GM19372 (cell line): Measurements from ENCODE around the gene PJVK.
A peak's percentile ranks its signal among the peaks of the same experiment; 100 is the strongest.
"Not testable (repeated sequence)": the region's sequence is repeated elsewhere in the genome, so short reads cannot be mapped to it uniquely, and the experiment has no call there.

Source experiments
- ATAC-seq: cut with Tn5 transposase; IDR thresholded peaks from one replicate; pipeline ENCODE4 v1.9.1; 2021; ENCODE audit warnings: mild to moderate bottlenecking, low read depth, moderate library complexity; ENCODE audit not compliant: unreplicated experiment

The PJVK gene, protein sequence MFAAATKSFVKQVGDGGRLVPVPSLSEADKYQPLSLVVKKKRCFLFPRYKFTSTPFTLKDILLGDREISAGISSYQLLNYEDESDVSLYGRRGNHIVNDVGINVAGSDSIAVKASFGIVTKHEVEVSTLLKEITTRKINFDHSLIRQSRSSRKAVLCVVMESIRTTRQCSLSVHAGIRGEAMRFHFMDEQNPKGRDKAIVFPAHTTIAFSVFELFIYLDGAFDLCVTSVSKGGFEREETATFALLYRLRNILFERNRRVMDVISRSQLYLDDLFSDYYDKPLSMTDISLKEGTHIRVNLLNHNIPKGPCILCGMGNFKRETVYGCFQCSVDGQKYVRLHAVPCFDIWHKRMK

DNA sequence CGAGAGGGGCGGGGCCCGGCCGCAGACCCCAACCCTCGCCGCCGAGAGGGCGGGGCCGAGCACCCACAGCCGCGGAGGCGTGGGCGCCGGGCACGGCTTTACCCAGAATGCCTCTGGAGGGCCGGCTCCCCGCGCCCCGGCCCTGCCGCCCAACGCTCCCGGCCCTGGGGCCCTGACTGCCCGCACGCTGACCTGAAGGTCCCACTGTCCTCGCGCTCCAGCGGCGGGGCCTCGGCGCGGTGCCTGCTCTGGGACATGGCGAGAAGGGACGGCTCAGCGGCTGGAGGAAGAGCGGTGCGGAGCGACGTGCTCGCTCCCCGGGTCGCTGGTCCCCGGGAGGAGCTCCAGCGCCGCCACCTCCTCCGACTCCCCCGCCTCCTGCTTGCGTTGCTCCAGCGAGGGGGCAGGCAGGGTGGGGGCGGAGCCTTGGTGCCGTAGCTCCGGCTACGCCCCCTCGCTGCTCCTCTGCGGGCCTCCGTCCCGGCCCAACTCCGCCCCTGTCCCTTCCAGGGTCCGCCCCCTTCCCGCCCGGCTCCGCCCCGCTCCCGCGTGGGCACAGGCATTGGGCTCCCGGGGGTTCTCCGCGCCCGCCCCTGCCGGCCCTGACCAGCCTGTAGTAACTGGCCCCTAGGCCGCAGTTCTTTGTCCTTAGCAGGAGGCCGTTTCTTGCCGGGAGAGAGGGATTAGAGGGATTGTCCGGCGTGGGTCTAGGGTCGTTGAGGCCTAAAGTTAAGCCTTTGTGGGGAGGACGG, at the start of gene PJVK, which contains the start of gene PRKRA:
Gene PJVK, plus strand, starts transcription at position 605 of the 752 bp plus-strand sequence. CDS start 2,032 bp downstream, outside the sequence.
Gene PRKRA, minus strand, starts transcription at position 402 of the 752 bp plus-strand sequence. Its CDS starts 145 bp downstream, at position 257.
- peak; percentile 75 for ATAC-seq

GRCh38 chr2:178401994-178402437, 49.2 kb upstream of the PJVK start:
- ATAC-seq = no peak

- ATAC-seq = peak; percentile 34
These were observed 47.4 kb upstream of the PJVK start for GRCh38 chr2:178403671-178404306.

DNA sequence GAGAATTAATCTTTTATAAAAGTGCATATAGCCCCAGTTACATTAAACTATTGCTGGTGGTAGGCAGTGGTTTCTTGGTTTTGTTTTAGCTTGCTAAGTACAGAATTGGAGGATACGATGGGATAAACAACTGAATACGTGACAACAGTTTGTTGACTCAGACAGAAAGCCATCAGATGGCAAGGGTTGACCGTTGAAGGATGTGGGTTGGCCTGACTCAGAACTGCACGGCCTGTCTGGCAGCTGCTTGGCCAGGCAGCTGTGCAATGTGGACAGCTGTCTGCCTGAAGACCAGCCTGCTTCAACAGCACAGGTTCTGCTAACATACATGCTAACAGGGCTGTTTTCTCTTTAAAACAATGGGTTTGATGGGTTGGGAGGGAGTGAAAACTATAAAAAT, 46.8 kb upstream of the PJVK start:
- ATAC-seq = peak; percentile 99

GRCh38 chr2:178409261-178409660, 41.9 kb upstream of the PJVK start:
- ATAC-seq = no peak

GRCh38 chr2:178412047-178412446, 39.1 kb upstream of the PJVK start:
- no peak for ATAC-seq

- ATAC-seq = not testable (repeated sequence)
These were observed 38.7 kb upstream of the PJVK start for GRCh38 chr2:178412453-178412852.

DNA sequence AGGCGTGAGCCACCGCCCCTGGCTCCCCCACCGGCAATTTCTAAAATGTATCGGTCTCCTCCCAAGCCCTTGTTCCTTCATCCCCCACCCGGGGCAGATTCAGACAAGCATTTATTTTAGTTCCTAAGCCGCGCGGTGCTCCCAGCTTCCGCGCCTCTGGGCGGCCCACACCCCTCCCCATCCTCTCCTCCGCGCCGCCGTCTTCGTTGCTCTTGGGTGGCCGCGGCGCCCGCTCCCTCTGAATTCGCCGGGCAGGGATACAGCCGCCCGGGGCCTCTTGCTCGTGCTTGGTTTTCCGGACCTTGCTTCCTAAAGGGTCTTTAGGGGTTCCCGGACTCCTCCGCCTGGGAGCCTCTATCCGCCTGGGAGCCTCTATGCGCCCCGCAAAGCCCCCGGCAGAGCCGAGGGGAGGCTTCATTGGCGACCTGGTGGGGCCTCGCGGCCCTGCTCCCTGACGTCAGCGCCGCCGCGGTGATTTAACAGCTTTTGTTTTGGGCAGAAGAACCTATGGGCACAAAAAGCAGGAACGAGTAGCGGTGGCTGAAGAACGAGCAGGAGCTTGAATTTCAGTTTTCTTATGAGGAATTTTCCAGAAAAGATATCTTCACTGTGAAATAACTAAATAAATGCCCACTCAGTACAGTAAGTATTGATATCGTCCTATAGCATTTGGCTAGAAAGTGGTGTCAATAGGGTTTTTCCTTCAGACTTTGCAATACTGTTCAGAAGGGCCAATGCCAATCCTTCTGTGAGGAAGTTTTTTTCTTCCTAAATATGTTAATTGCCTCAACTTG, 37.5 kb upstream of the PJVK start:
- ATAC-seq = peak; percentile 65

DNA sequence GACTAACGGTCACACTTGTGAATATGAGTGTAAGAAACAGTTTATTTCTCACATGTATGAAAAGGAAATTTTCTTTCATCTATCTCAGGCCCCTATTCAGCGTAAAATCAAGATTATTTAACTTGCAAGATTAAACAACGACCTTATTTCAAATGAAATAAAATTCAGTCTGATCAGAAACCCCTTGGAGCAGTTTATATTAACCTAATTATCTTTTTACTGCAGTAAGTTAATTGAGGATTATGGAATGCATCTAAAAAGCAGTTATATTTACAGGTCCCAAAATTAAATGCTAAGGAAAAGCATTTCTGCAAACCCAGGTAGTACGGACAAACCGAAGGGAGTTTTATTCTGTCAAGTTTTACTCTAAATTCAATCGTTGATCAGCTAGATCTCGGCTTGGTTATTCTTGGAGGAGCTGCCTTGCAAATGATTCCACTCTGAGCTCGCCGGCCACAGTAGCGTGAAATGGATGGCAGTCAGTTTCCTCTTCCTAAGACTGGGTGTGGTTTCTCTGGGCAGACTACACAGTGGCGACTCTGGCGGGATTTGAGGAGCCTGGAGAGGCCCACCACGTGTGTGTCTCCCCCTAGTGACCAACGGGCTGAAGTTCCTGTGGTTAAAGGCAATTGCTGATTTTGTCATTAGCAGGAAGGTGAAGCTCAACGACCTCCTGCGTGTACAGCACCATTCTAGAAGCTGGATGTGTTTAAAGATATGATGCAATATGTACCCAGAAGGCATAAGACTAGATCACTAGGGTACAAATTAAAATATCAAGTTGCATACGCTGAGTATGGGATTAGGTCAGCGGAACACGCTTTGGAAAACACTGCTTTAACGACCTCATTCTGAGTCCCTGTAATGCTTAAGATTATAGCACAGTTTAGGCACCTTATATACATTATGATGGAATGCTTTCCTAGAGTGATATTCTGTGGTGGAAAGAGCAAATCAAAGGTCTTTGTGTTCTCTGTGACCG, 36.6 kb upstream of the PJVK start:
- ATAC-seq = peak; percentile 73

DNA sequence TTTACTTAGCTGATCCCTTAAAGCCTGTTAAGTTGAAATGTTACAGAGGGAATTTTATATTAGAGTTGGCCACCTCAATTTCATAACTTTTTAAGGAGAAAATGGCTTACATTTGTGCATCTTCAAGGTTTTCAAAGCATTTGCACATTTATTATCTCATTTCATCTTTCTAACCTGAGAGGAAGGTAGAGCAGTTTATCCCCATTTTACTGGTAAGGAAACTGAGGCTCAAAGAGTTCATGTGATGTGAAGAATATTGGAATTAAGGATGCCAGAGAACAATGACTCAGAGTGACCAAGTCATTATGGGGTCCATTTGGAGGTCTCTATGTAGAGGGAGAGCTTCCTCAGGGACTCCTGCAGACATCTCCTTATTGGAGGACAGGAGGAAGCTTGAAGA, 35.2 kb upstream of the PJVK start:
- no peak for ATAC-seq

- ATAC-seq = no peak
These were observed 33.3 kb upstream of the PJVK start for GRCh38 chr2:178417916-178418315.

GRCh38 chr2:178418426-178418825, 32.8 kb upstream of the PJVK start:
- ATAC-seq = no peak

- ATAC-seq = no peak
These were observed 32.1 kb upstream of the PJVK start for GRCh38 chr2:178419123-178419522.

DNA sequence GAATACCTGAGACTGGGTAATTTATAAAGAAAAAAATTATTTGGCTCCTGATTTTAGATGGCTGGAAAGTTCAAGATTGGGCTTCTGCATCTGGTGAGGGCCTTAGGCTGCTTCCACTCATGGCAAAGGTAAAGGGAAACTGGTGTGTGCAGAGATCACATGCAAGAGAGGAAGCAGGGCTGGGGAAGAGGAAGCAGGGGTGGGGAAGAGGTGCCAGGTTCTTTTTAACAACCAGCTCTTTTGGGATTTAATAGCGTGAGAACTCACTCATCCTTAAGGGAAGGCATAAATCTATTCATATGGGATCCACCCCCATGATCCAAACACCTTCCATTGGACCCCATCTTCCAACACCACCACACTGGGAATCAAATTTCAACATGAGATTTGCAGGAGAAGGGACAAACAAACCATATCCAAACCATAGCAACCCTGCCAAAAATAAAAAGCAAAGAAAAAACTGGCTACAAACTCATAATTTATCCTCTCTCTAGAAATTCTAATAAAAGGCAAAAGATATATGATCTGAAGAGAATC, 30.6 kb upstream of the PJVK start:
- no peak for ATAC-seq

- ATAC-seq = no peak
These were observed 29.1 kb upstream of the PJVK start for GRCh38 chr2:178422097-178422496.

DNA sequence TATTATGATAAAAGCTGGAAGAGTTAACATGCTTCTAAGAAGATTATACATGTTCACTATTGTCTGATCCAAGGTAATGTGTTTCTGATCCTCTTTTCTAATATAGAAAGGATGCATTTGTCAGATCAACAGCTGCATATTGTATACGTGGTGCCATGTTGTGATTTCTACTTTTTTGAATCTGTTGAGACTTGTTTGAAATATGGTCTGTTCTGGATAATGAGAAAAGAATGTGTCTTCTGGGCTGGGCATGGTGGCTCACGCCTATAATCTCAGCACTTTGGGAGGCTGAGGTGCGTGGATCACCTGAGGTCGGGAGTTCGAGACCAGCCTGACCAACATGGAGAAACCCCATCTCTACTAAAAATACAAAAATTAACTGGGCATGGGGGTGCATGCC, 27.4 kb upstream of the PJVK start:
- ATAC-seq = not testable (repeated sequence)

GRCh38 chr2:178425255-178425827, 25.8 kb upstream of the PJVK start:
- no peak for ATAC-seq

DNA sequence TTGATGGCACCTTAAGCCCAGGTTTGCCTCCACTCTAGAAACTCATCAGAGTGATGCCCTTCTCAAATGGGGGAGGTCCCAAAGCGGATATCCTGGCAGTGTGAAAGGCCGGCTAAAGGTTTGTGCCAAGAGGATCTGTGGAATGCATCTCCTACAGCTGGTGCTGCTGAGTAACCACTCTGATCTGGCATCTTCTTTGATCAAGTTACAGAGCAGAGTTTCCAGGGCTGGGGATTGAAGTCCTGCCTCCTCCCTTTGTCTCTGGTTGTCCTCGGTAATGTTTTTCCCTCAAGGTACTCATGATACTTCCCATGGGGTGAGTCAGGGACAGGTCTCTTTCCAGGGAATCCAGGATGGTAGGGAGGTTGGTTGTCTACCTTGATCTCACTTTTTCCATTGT, 24.8 kb upstream of the PJVK start:
- ATAC-seq = no peak

DNA sequence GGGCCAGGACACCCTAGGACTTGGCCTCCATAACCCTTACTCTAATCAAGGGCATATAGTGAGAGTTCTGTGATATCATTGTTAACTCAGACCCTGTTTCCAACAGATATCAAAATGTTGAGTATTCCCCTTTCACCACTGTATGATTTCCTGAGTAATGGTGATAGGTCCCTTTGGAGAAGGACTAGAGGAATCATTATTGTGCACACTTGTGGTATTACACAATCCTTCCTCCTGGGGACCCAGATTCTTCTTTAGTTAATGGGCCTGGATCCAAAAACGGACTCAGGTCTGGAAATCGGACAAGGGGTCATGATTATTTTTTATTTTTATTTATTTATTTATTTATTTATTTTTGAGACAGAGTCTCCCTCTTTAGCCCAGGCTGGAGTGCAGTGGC, 23.7 kb upstream of the PJVK start:
- no peak for ATAC-seq
